CD4-positive, alpha-beta memory T cell (primary cell): ENCODE data around the gene TRIM71. TPM values are rescaled to one million over a fixed set of nuclear protein-coding genes. Genes with fewer than 3 reads are reported as not detected.
"Not testable (repeated sequence)": the region's sequence is repeated elsewhere in the genome, so short reads cannot be mapped to it uniquely, and the experiment has no call there.

Experiments
- CTCF ChIA-PET: fragments of 350-600 bp; sonication (Branson Sonifier 250); formaldehyde crosslinking; loops from one replicate; lab custom pipeline; 2021; ENCODE audit warnings: inconsistent platforms; ENCODE audit not compliant: partially characterized antibody; lab: Charles Lee
- POLR2A ChIA-PET: fragments of 350-600 bp; sonication (Branson Sonifier 250); formaldehyde crosslinking; loops from one replicate; lab custom pipeline; 2021; ENCODE audit not compliant: partially characterized antibody; lab: Charles Lee
- DNase-seq, 5 donors: peaks; one replicate each; pipeline versions ENCODE4 v3.0.0 to v3.0.0-alpha.2; 2020 to 2022; ENCODE audit warnings: mixed read lengths in 1 of 5
- H3K27ac ChIP-seq: one replicate; pipeline ENCODE4 v1.7.0; 2013; ENCODE audit warnings: low read depth, low read length
- H3K27me3 ChIP-seq: 2 replicates; pipeline ENCODE4 v1.7.0; 2013; ENCODE audit warnings: mild to moderate bottlenecking, low read length, moderate library complexity; ENCODE audit not compliant: insufficient read depth
- H3K36me3 ChIP-seq: 2 replicates; pipeline ENCODE4 v1.7.0; 2013; ENCODE audit warnings: mild to moderate bottlenecking, low read length, moderate library complexity; ENCODE audit not compliant: insufficient read depth
- H3K4me1 ChIP-seq: 2 replicates; pipeline ENCODE4 v1.7.0; 2013; ENCODE audit warnings: mild to moderate bottlenecking, low read length, moderate library complexity; ENCODE audit not compliant: insufficient read depth
- H3K4me3 ChIP-seq, 2 donors: one replicate each; pipeline ENCODE4 v1.7.0; 2013; ENCODE audit warnings: low read length in 2 of 2, mild to moderate bottlenecking in 1 of 2
- H3K9me3 ChIP-seq, 2 donors: one replicate each; pipeline ENCODE4 v1.7.0; 2013; ENCODE audit warnings: low read length in 2 of 2, control low read depth in 1 of 2; ENCODE audit not compliant: control insufficient read depth in 1 of 2
- H3K27ac Mint-ChIP-seq, 7 donors: one replicate each; pipeline ENCODE4 v1.8.0; 2020 to 2021; ENCODE audit warnings: mixed read lengths in 7 of 7, mild to moderate bottlenecking in 6 of 7, inconsistent platforms in 3 of 7, moderate library complexity in 3 of 7
- H3K27me3 Mint-ChIP-seq, 2 donors: one replicate each; pipeline ENCODE4 v1.8.0; 2020 to 2021; ENCODE audit warnings: mixed read lengths in 2 of 2
- H3K36me3 Mint-ChIP-seq, 2 donors: one replicate each; pipeline ENCODE4 v1.8.0; 2020 to 2021; ENCODE audit warnings: mixed read lengths in 2 of 2, inconsistent platforms in 1 of 2, mild to moderate bottlenecking in 1 of 2
- H3K4me1 Mint-ChIP-seq, 4 donors: one replicate each; pipeline ENCODE4 v1.8.0; 2020 to 2021; ENCODE audit warnings: mixed read lengths in 4 of 4, mild to moderate bottlenecking in 1 of 4
- H3K4me3 Mint-ChIP-seq, 8 donors: one replicate each; pipeline ENCODE4 v1.8.0; 2020 to 2021; ENCODE audit warnings: mixed read lengths in 8 of 8, mild to moderate bottlenecking in 7 of 8, moderate library complexity in 6 of 8, inconsistent platforms in 3 of 8
- H3K9me3 Mint-ChIP-seq, 8 donors: one replicate each; pipeline ENCODE4 v1.8.0; 2020 to 2021; ENCODE audit warnings: mixed read lengths in 8 of 8, mild to moderate bottlenecking in 5 of 8, inconsistent platforms in 3 of 8, moderate library complexity in 1 of 8
- intact Hi-C: fragments of 100-400 bp; cut with micrococcal nuclease; formaldehyde crosslinking; loops from one replicate; pipeline ENCODE4 v1.15.1; 2023
- polyA plus RNA-seq, 2 donors: library from polyadenylated mRNA; unstranded; fragments of 300-500 nt; fragmentation: Illumina TruSeq; gene quantifications; one replicate each; pipeline ENCODE4 v1.2.3, GENCODE V29; 2021
- total RNA-seq, 2 experiments: library from RNA; stranded (reverse); gene quantifications; one replicate each; pipeline ENCODE4 v1.2.3, GENCODE V29; 2021

Gene TRIM71
- not detected for total RNA-seq
- polyA plus RNA-seq = not detected

- ChIA-PET POLR2A (no interaction called here), CTCF (no interaction called here)
- no peak for DNase-seq
- Histone ChIP-seq H3K27ac (no peak within 1 kb of the TSS), H3K4me1 (peaks cover 5% of the 10 kb centered on the region), H3K4me3 (peak within 1 kb of the TSS in 1 of 2 donors; percentile 19), H3K27me3 (no peaks in the 10 kb centered on the region), H3K9me3 (no peaks in the 10 kb centered on the region), H3K36me3 (no peaks in the 10 kb centered on the region)
- no peaks in the 10 kb centered on the region for H3K36me3 Mint-ChIP-seq
- peaks cover 0 to 3% (median 0%) of the 10 kb centered on the region in 8 donors for H3K9me3 Mint-ChIP-seq
- H3K27ac Mint-ChIP-seq = no peak within 1 kb of the TSS
- H3K27me3 Mint-ChIP-seq = peaks cover 31 to 32% of the 10 kb centered on the region in 2 donors
- peak within 1 kb of the TSS; percentile 55 to 83 (median 69) for H3K4me3 Mint-ChIP-seq
- peaks cover 6 to 30% (median 22%) of the 10 kb centered on the region in 4 donors for H3K4me1 Mint-ChIP-seq
- intact Hi-C loops = no loop called here
Measured at GRCh38 chr3:32817558-32818228, at the start of gene TRIM71. TRIM71 (plus strand) TSS chr3:32817997; CDS start chr3:32818081, 84 bp downstream.

- no peak for DNase-seq
- Mint-ChIP-seq H3K9me3 (no peaks in the 10 kb centered on the region), H3K4me1 (peaks cover 2 to 13% (median 4%) of the 10 kb centered on the region in 4 donors), H3K4me3 (no peak overlapping the region), H3K36me3 (peaks cover 11 to 24% of the 10 kb centered on the region in 2 donors), H3K27ac (no peak overlapping the region), H3K27me3 (peaks cover 3 to 4% of the 10 kb centered on the region in 2 donors)
- intact Hi-C loops = no loop called here
- ChIA-PET CTCF (interaction anchor here (1.0 kb wide), 1 partner anchor 9 kb away, joined by 3 read pairs; no protein-coding TSS in a partner anchor), POLR2A (no interaction called here)
- Histone ChIP-seq H3K4me3 (no peak overlapping the region), H3K4me1 (peaks cover 6% of the 10 kb centered on the region), H3K27me3 (peaks cover 3% of the 10 kb centered on the region), H3K36me3 (peaks cover 5% of the 10 kb centered on the region), H3K9me3 (no peaks in the 10 kb centered on the region), H3K27ac (no peak overlapping the region)
Measured at GRCh38 chr3:32778389-32778788, 39.4 kb upstream of the TRIM71 start.

GRCh38 chr3:32780071-32780734 lies 37.6 kb upstream of the TRIM71 start:
- H3K27me3 ChIP-seq = peaks cover 3% of the 10 kb centered on the region
- Mint-ChIP-seq H3K4me3 (peak overlapping the region in 7 of 8 donors; percentile 13 to 95 (median 89)), H3K27ac (no peak overlapping the region), H3K9me3 (no peaks in the 10 kb centered on the region), H3K4me1 (peaks cover 2 to 13% (median 4%) of the 10 kb centered on the region in 4 donors), H3K36me3 (peaks cover 0 to 10% of the 10 kb centered on the region in 2 donors), H3K27me3 (peaks cover 3 to 4% of the 10 kb centered on the region in 2 donors)
- DNase-seq = no peak
- ChIA-PET POLR2A (interaction anchor here (0.6 kb wide), 1 partner anchor 279 kb away, joined by 3 read pairs; no protein-coding TSS in a partner anchor), CTCF (interaction anchor here (0.7 to 2.7 kb wide), 9 partner anchors 8 to 592 kb away, joined by 3 to 22 read pairs (median 3); no protein-coding TSS in a partner anchor)
- peaks cover 6% of the 10 kb centered on the region for H3K4me1 ChIP-seq
- no peak overlapping the region for H3K27ac ChIP-seq
- intact Hi-C loops = no loop called here
- H3K9me3 ChIP-seq = no peaks in the 10 kb centered on the region
- no peaks in the 10 kb centered on the region for H3K36me3 ChIP-seq
- no peak overlapping the region for H3K4me3 ChIP-seq

DNA sequence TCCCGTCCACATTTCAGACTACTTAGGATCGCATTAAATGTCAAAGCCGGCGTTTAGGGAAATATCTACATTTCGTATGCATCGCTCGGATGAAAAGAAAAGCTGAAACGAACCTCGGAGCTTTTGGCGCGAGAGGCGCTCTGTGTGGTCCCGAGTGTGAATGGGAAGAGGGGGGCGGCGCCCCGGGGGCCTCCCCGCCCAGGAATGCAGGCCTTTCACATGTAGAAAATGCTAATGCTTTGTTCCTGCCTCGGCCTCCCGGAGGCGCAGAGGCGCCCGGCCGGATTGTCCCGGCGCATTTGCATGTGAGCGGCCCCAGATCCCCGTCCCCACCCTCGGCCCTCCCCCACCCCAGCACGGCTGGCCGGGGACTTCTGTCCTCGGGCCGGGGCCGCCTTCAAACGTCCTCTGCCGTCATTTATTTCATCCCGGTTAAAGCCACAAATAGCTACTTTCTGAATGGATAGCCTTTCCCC lies 37.0 kb upstream of the TRIM71 start:
- ChIA-PET POLR2A (interaction anchor here (0.6 kb wide), 1 partner anchor 280 kb away, joined by 3 read pairs; no protein-coding TSS in a partner anchor), CTCF (interaction anchor here (0.7 to 2.7 kb wide), 10 partner anchors 8 to 592 kb away, joined by 3 to 22 read pairs (median 4); no protein-coding TSS in a partner anchor)
- intact Hi-C loops = loop anchor here (1.0 kb wide), 2 partner anchors 154 to 270 kb away; no protein-coding TSS in a partner anchor
- peaks cover 3% of the 10 kb centered on the region for H3K27me3 ChIP-seq
- no peaks in the 10 kb centered on the region for H3K9me3 ChIP-seq
- Mint-ChIP-seq H3K4me1 (peaks cover 2 to 13% (median 4%) of the 10 kb centered on the region in 4 donors), H3K9me3 (no peaks in the 10 kb centered on the region), H3K36me3 (peaks cover 0 to 7% of the 10 kb centered on the region in 2 donors), H3K27me3 (peaks cover 3 to 4% of the 10 kb centered on the region in 2 donors), H3K27ac (peak overlapping the region in 1 of 7 donors; percentile 59), H3K4me3 (peak overlapping the region; percentile 87 to 95 (median 90))
- H3K27ac ChIP-seq = no peak overlapping the region
- DNase-seq = peak in 1 of 5 donors; percentile 1
- peak overlapping the region; percentile 60 to 84 for H3K4me3 ChIP-seq
- H3K36me3 ChIP-seq = no peaks in the 10 kb centered on the region
- peaks cover 6% of the 10 kb centered on the region for H3K4me1 ChIP-seq

DNA sequence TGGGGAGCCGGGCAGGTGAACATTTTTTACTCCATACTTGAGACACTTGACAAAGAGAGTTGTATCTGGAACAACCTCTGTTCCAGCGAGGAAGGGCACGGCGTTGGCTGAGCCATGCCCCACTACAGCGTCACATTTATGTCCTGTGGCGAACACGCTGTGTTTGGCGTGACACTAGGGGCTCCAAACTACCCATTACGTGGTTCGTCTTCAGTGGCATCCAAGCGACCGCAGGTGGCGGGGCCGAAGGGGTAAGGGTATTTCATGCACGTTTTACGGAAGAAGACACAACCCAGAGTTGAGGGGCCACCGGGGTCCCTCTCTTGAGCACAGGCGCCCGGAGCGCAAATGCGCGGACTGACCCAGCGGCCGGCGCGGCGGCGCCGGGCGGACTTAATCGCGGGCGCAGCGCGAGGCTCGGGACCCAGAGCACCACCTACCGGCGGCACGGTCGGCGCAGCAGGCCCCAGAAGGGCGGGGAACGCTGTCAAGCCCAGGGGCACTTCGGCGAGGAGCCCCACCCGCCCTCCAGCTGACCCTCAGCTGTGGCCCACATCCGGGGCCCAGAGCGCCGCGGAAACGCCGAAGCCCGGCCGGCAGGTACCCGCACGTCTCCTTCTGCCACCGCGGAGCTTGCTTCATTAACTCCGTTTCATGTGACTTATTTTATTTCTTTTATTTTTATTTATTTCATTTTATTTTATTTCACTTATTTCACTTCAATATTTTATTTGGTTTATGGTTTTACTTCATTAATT lies 36.4 kb upstream of the TRIM71 start:
- Histone ChIP-seq H3K27me3 (peaks cover 3% of the 10 kb centered on the region), H3K4me1 (peaks cover 6% of the 10 kb centered on the region), H3K36me3 (no peaks in the 10 kb centered on the region), H3K4me3 (peak overlapping the region; percentile 60 to 84), H3K9me3 (no peaks in the 10 kb centered on the region), H3K27ac (no peak overlapping the region)
- intact Hi-C loops = loop anchor here (1.0 kb wide), 2 partner anchors 153 to 271 kb away; no protein-coding TSS in a partner anchor
- H3K27ac Mint-ChIP-seq = peak overlapping the region in 3 of 7 donors; percentile 42 to 63 (median 59)
- CTCF ChIA-PET = interaction anchor here (0.7 to 2.7 kb wide), 11 partner anchors 8 to 591 kb away, joined by 3 to 22 read pairs (median 4); no protein-coding TSS in a partner anchor
- H3K27me3 Mint-ChIP-seq = peaks cover 3 to 4% of the 10 kb centered on the region in 2 donors
- peaks cover 0 to 2% of the 10 kb centered on the region in 2 donors for H3K36me3 Mint-ChIP-seq
- peaks cover 2 to 13% (median 4%) of the 10 kb centered on the region in 4 donors for H3K4me1 Mint-ChIP-seq
- POLR2A ChIA-PET = interaction anchor here (0.6 kb wide), 1 partner anchor 280 kb away, joined by 3 read pairs; no protein-coding TSS in a partner anchor
- no peaks in the 10 kb centered on the region for H3K9me3 Mint-ChIP-seq
- peak; percentile 35 to 52 (median 42) for DNase-seq
- peak overlapping the region; percentile 87 to 95 (median 90) for H3K4me3 Mint-ChIP-seq

- peaks cover 2 to 13% (median 4%) of the 10 kb centered on the region in 4 donors for H3K4me1 Mint-ChIP-seq
Measured at GRCh38 chr3:32781969-32782270, 35.9 kb upstream of the TRIM71 start.

More at GRCh38 chr3:32781969-32782270, 35.9 kb upstream of the TRIM71 start:
- Mint-ChIP-seq H3K27ac (peak overlapping the region in 1 of 7 donors; percentile 25), H3K4me3 (peak overlapping the region in 7 of 8 donors; percentile 29 to 74 (median 58))
- CTCF ChIA-PET = interaction anchor here (0.7 to 2.7 kb wide), 6 partner anchors 9 to 275 kb away, joined by 3 to 22 read pairs (median 4); no protein-coding TSS in a partner anchor
- H3K27ac ChIP-seq, H3K36me3 Mint-ChIP-seq, H3K4me3 ChIP-seq, H3K9me3 Mint-ChIP-seq, POLR2A ChIA-PET, H3K4me1 ChIP-seq, DNase-seq, H3K9me3 ChIP-seq, H3K27me3 ChIP-seq, H3K36me3 ChIP-seq, H3K27me3 Mint-ChIP-seq: not testable (repeated sequence)
- intact Hi-C loops = loop anchor here (1.0 kb wide), 2 partner anchors 152 to 272 kb away; no protein-coding TSS in a partner anchor
